HepG2 (cell line): Measurements from ENCODE around the gene HPD. TPM values are rescaled to one million over a fixed set of nuclear protein-coding genes. Genes with fewer than 3 reads are reported as not detected.

ENCODE experiments used
- CHD2 ChIP-seq: IDR thresholded peaks from 2 replicates; pipeline ENCODE4 v1.6.1; 2011; ENCODE audit warnings: low read depth, low read length, improper control_type of control experiment
- GATAD2A ChIP-seq: IDR thresholded peaks from 2 replicates; pipeline ENCODE4 v1.6.1; 2016
- KAT8 ChIP-seq: IDR thresholded peaks from 2 replicates; pipeline ENCODE4 v1.6.1; 2016; ENCODE audit warnings: missing genetic modification reagents, missing compliant biosample characterization
- NFE2 ChIP-seq: sonication (generic); formaldehyde crosslinking; IDR thresholded peaks from 2 replicates; pipeline ENCODE4 v1.4.0; 2020; ENCODE audit warnings: missing genetic modification reagents
- RBM22 ChIP-seq: fragments of 200-400 bp; formaldehyde crosslinking; optimal IDR thresholded peaks from 2 replicates; pipeline ENCODE3; 2017; ENCODE audit warnings: mild to moderate bottlenecking, low read length, moderate library complexity
- SCMH1 ChIP-seq: sonication (generic); formaldehyde crosslinking; IDR thresholded peaks from 2 replicates; pipeline ENCODE4 v1.9.0; 2021; ENCODE audit warnings: missing genetic modification reagents, mild to moderate bottlenecking, borderline replicate concordance
- SIN3A ChIP-seq: IDR thresholded peaks from 2 replicates; pipeline ENCODE4 v1.6.1; 2011; ENCODE audit warnings: low read depth, mild to moderate bottlenecking, control low read depth, low read length, borderline replicate concordance
- SKIL ChIP-seq: sonication (generic); formaldehyde crosslinking; IDR thresholded peaks from 2 replicates; pipeline ENCODE4 v1.8.0; 2022; ENCODE audit warnings: missing genetic modification reagents, mild to moderate bottlenecking, moderate library complexity, borderline replicate concordance
- SMC3 ChIP-seq: IDR thresholded peaks from 2 replicates; pipeline ENCODE4 v1.6.1; 2011; ENCODE audit warnings: low read length, improper control_type of control experiment
- STAG1 ChIP-seq: sonication (generic); formaldehyde crosslinking; IDR thresholded peaks from 2 replicates; pipeline ENCODE4 v1.4.0; 2020; ENCODE audit warnings: missing genetic modification reagents
- TGIF2 ChIP-seq: IDR thresholded peaks from 2 replicates; pipeline ENCODE4 v1.6.1; 2016; ENCODE audit warnings: control low read depth, missing compliant biosample characterization
- ZNF121 ChIP-seq: sonication (generic); formaldehyde crosslinking; IDR thresholded peaks from 2 replicates; pipeline ENCODE4 v1.5.0; 2020; ENCODE audit warnings: mild to moderate bottlenecking, missing genetic modification reagents
- ZNF496 ChIP-seq: sonication (generic); formaldehyde crosslinking; IDR thresholded peaks from 2 replicates; pipeline ENCODE4 v1.8.1; 2023; ENCODE audit warnings: mild to moderate bottlenecking, moderate library complexity, missing genetic modification reagents; ENCODE audit not compliant: insufficient replicate concordance
- ZNF556 ChIP-seq: sonication (generic); formaldehyde crosslinking; IDR thresholded peaks from 2 replicates; pipeline ENCODE4 v1.4.0; 2020; ENCODE audit warnings: mild to moderate bottlenecking, missing genetic modification reagents, borderline replicate concordance
- ZNF576 ChIP-seq: sonication (generic); formaldehyde crosslinking; IDR thresholded peaks from 2 replicates; pipeline ENCODE4 v1.4.0; 2020; ENCODE audit warnings: mild to moderate bottlenecking, missing genetic modification reagents
- polyA plus RNA-seq, 8 experiments: library from polyadenylated mRNA; depleted of rRNA in 3 of 8; stranded (reverse) in 7 of 8; unstranded in 1 of 8; fragments of >200 nt; fragmentation: Illumina TruSeq in 4 of 8; extraction: Trizol in 4 of 8; gene quantifications; 2 replicates each; pipeline versions ENCODE4 v1.2.1 to v1.2.3, GENCODE V29; 2011 to 2016; ENCODE audit warnings: low read depth in 4 of 8, missing spikeins in 1 of 8, mixed read lengths in 1 of 8; ENCODE audit not compliant: insufficient read depth in 1 of 8
- total RNA-seq, 5 experiments: library from RNA; depleted of rRNA; stranded (reverse); fragments of >200 nt; fragmentation: Illumina TruSeq; extraction: Trizol; gene quantifications; 2 replicates each; pipeline ENCODE4 v1.2.3, GENCODE V29; 2016; ENCODE audit warnings: low read depth in 1 of 5
- TF ChIP-seq, protein P1 (sequence below): sonication (generic); formaldehyde crosslinking; IDR thresholded peaks from 2 replicates; pipeline ENCODE4 v1.4.0; 2020; ENCODE audit warnings: low read depth, mild to moderate bottlenecking, missing genetic modification reagents
- TF ChIP-seq, protein P2 (sequence below): sonication (generic); formaldehyde crosslinking; IDR thresholded peaks from 2 replicates; pipeline ENCODE4 v1.5.1; 2020; ENCODE audit warnings: mild to moderate bottlenecking, missing genetic modification reagents, borderline replicate concordance
- TF ChIP-seq, protein P3 (sequence below): sonication (generic); formaldehyde crosslinking; conservative IDR thresholded peaks from 2 replicates; pipeline ENCODE4 v1.4.0; 2020; ENCODE audit warnings: missing genetic modification reagents

Gene HPD
- total and polyA plus RNA-seq, 2 of the 13 experiments (the other 11 are each of a cell fraction or from before 2014, with no cell fraction given), result 120 to 195 TPM

- TF ChIP-seq SMC3 (no peak), ZNF121 (CRISPR knock-in tag) (no peak), SKIL (CRISPR knock-in tag) (peak; percentile 88), KAT8 (peak; percentile 15; the same call in 1 of the 2 replicates), ZNF556 (CRISPR knock-in tag) (no peak), STAG1 (0 out of 2 replicates have a peak, but pooled peaks have one; percentile 2), SCMH1 (CRISPR knock-in tag) (no peak), GATAD2A (CRISPR knock-in tag) (peak; percentile 50), TGIF2 (CRISPR knock-in tag) (no peak), CHD2 (no peak), SIN3A (no peak; the same call in 1 of the 2 replicates), ZNF496 (CRISPR knock-in tag) (no peak), RBM22 (no peak), ZNF576 (CRISPR knock-in tag) (no peak), NFE2 (CRISPR knock-in tag) (no peak)
- TF ChIP-seq, protein P1, sequence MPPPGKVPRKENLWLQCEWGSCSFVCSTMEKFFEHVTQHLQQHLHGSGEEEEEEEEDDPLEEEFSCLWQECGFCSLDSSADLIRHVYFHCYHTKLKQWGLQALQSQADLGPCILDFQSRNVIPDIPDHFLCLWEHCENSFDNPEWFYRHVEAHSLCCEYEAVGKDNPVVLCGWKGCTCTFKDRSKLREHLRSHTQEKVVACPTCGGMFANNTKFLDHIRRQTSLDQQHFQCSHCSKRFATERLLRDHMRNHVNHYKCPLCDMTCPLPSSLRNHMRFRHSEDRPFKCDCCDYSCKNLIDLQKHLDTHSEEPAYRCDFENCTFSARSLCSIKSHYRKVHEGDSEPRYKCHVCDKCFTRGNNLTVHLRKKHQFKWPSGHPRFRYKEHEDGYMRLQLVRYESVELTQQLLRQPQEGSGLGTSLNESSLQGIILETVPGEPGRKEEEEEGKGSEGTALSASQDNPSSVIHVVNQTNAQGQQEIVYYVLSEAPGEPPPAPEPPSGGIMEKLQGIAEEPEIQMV (CRISPR knock-in tag), result 0 out of 2 replicates have a peak, but pooled peaks have one; percentile 11
- TF ChIP-seq, protein P2, sequence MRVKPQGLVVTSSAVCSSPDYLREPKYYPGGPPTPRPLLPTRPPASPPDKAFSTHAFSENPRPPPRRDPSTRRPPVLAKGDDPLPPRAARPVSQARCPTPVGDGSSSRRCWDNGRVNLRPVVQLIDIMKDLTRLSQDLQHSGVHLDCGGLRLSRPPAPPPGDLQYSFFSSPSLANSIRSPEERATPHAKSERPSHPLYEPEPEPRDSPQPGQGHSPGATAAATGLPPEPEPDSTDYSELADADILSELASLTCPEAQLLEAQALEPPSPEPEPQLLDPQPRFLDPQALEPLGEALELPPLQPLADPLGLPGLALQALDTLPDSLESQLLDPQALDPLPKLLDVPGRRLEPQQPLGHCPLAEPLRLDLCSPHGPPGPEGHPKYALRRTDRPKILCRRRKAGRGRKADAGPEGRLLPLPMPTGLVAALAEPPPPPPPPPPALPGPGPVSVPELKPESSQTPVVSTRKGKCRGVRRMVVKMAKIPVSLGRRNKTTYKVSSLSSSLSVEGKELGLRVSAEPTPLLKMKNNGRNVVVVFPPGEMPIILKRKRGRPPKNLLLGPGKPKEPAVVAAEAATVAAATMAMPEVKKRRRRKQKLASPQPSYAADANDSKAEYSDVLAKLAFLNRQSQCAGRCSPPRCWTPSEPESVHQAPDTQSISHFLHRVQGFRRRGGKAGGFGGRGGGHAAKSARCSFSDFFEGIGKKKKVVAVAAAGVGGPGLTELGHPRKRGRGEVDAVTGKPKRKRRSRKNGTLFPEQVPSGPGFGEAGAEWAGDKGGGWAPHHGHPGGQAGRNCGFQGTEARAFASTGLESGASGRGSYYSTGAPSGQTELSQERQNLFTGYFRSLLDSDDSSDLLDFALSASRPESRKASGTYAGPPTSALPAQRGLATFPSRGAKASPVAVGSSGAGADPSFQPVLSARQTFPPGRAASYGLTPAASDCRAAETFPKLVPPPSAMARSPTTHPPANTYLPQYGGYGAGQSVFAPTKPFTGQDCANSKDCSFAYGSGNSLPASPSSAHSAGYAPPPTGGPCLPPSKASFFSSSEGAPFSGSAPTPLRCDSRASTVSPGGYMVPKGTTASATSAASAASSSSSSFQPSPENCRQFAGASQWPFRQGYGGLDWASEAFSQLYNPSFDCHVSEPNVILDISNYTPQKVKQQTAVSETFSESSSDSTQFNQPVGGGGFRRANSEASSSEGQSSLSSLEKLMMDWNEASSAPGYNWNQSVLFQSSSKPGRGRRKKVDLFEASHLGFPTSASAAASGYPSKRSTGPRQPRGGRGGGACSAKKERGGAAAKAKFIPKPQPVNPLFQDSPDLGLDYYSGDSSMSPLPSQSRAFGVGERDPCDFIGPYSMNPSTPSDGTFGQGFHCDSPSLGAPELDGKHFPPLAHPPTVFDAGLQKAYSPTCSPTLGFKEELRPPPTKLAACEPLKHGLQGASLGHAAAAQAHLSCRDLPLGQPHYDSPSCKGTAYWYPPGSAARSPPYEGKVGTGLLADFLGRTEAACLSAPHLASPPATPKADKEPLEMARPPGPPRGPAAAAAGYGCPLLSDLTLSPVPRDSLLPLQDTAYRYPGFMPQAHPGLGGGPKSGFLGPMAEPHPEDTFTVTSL, result no peak
- TF ChIP-seq, protein P3, sequence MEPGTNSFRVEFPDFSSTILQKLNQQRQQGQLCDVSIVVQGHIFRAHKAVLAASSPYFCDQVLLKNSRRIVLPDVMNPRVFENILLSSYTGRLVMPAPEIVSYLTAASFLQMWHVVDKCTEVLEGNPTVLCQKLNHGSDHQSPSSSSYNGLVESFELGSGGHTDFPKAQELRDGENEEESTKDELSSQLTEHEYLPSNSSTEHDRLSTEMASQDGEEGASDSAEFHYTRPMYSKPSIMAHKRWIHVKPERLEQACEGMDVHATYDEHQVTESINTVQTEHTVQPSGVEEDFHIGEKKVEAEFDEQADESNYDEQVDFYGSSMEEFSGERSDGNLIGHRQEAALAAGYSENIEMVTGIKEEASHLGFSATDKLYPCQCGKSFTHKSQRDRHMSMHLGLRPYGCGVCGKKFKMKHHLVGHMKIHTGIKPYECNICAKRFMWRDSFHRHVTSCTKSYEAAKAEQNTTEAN (CRISPR knock-in tag), result no peak
Measured at GRCh38 chr12:121791671-121792551, 66.7 kb downstream of the HPD start (continued).
